Gastrocnemius medialis (tissue), 4 donors: Measurements from ENCODE around the gene CBFA2T2. TPM values are rescaled to one million over a fixed set of nuclear protein-coding genes. Genes with fewer than 3 reads are reported as not detected.

Experiments used
- ATAC-seq, 2 donors: fragments of 150-250 bp; one replicate each; pipeline ENCODE4 v1.9.1; 2016
- DNase-seq, 2 donors: peaks; one replicate each; pipeline ENCODE4 v3.0.0-alpha.2; 2019
- H3K27ac ChIP-seq, 4 donors: fragments of 200-600 bp; sonication (generic); 1 replicate in 1 of 4; 2 replicates in 3 of 4; pipeline ENCODE4 v1.5.1; 2016 to 2018; ENCODE audit warnings: mild to moderate bottlenecking in 2 of 4, moderate library complexity in 1 of 4
- H3K27me3 ChIP-seq, 3 donors: fragments of 200-600 bp; sonication (generic) in 2 of 3; 1 replicate in 1 of 3; 2 replicates in 2 of 3; pipeline versions ENCODE4 v1.5.1 to v1.6.0; 2016 to 2019; ENCODE audit warnings: mild to moderate bottlenecking in 1 of 3, moderate library complexity in 1 of 3
- H3K36me3 ChIP-seq, 2 donors: fragments of 200-600 bp; sonication (generic) in 1 of 2; one replicate each; pipeline ENCODE4 v1.5.1; 2017 to 2018
- H3K4me1 ChIP-seq, 2 donors: fragments of 200-600 bp; sonication (generic) in 1 of 2; one replicate each; pipeline ENCODE4 v1.5.1; 2016 to 2017; ENCODE audit warnings: mild to moderate bottlenecking in 2 of 2
- H3K4me3 ChIP-seq, 4 donors: fragments of 200-600 bp; sonication (generic) in 3 of 4; 1 replicate in 1 of 4; 2 replicates in 3 of 4; pipeline ENCODE4 v1.5.1; 2016 to 2019; ENCODE audit warnings: mild to moderate bottlenecking in 2 of 4
- H3K9me3 ChIP-seq, 3 donors: fragments of 200-600 bp; sonication (generic) in 2 of 3; 1 replicate in 1 of 3; 2 replicates in 2 of 3; pipeline ENCODE4 v1.5.1; 2016 to 2019
- CTCF ChIP-seq, 5 experiments: fragments of 450-650 bp in 3 of 5; fragments of 200-600 bp in 2 of 5; sonication (generic) in 2 of 5; IDR thresholded peaks in 4 of 5; conservative IDR thresholded peaks in 1 of 5; 1 replicate in 4 of 5; 2 replicates in 1 of 5; pipeline ENCODE4 v1.5.1; 2016 to 2019; ENCODE audit warnings: antibody characterized with exemption in 5 of 5, mild to moderate bottlenecking in 3 of 5, moderate library complexity in 3 of 5
- POLR2A ChIP-seq, 2 donors: fragments of 450-650 bp; IDR thresholded peaks; one replicate each; pipeline ENCODE4 v1.6.1; 2017; ENCODE audit warnings: antibody characterized with exemption in 2 of 2, mild to moderate bottlenecking in 2 of 2, moderate library complexity in 2 of 2
- in situ Hi-C, 4 donors: fragments of 200-750 bp; cut with MboI; loops; one replicate each; pipeline versions ENCODE4 v1.15.0 to v1.8.0; 2017; ENCODE audit warnings: low sequenced_read_pairs in 4 of 4
- intact Hi-C: fragments of 100-400 bp; cut with DNase I; formaldehyde crosslinking; loops from one replicate; pipeline ENCODE4 v1.15.1; 2023; ENCODE audit warnings: low total_unique reads
- total RNA-seq, 4 donors: library from RNA; depleted of rRNA; stranded (reverse); fragments of >200 nt; gene quantifications; one replicate each; pipeline versions ENCODE4 v1.1.0 to v1.2.3, GENCODE V29; 2016

The CBFA2T2 gene
- total RNA-seq, 4 donors from 2014 or later = 6.9 to 8.9 (median 7.9) TPM

- Histone ChIP-seq H3K9me3 (no peaks in the 10 kb centered on the region), H3K36me3 (peaks cover 0 to 15% of the 10 kb centered on the region in 2 donors), H3K4me3 (no peak overlapping the region), H3K27me3 (no peaks in the 10 kb centered on the region), H3K27ac (peak overlapping the region in 3 of 4 donors; percentile 76 to 83 (median 78)), H3K4me1 (peaks cover 19 to 26% of the 10 kb centered on the region in 2 donors)
- ATAC-seq (no peak), DNase-seq (no peak)
- in situ Hi-C loops = loop anchor here in 2 of 4 donors (5.0 to 10.0 kb wide), 2 partner anchors 204 to 211 kb away; no protein-coding TSS in a partner anchor
- TF ChIP-seq POLR2A (IDR thresholded peaks at IDR 0.05) (no peak), CTCF (IDR thresholded peaks at IDR 0.05 in 4 of 5, conservative IDR thresholded peaks at IDR 0.05 in 1 of 5) (no peak)
- intact Hi-C loops = loop anchor here (2.0 to 10.0 kb wide), 4 partner anchors 184 to 326 kb away; partner anchors contain the start of genes CDK5RAP1 and RALY
Measured at GRCh38 chr20:33668466-33669155, 178.7 kb downstream of the CBFA2T2 start.

GRCh38 chr20:33669224-33669623 lies 179.3 kb downstream of the CBFA2T2 start:
- DNase-seq (no peak), ATAC-seq (no peak)
- H3K4me1 ChIP-seq = peaks cover 19 to 23% of the 10 kb centered on the region in 2 donors
- no peaks in the 10 kb centered on the region for H3K27me3 ChIP-seq
- H3K27ac ChIP-seq = peak overlapping the region in 1 of 4 donors; percentile 41
- H3K9me3 ChIP-seq = no peaks in the 10 kb centered on the region
- in situ Hi-C loops = loop anchor here in 2 of 4 donors (5.0 to 10.0 kb wide), 2 partner anchors 204 to 212 kb away; no protein-coding TSS in a partner anchor
- H3K4me3 ChIP-seq = no peak overlapping the region
- peaks cover 0 to 15% of the 10 kb centered on the region in 2 donors for H3K36me3 ChIP-seq
- TF ChIP-seq POLR2A (IDR thresholded peaks at IDR 0.05) (no peak), CTCF (IDR thresholded peaks at IDR 0.05 in 4 of 5, conservative IDR thresholded peaks at IDR 0.05 in 1 of 5) (no peak)
- intact Hi-C loops = loop anchor here (2.0 to 10.0 kb wide), 4 partner anchors 184 to 326 kb away; partner anchors contain the start of genes CDK5RAP1 and RALY

- H3K4me3 ChIP-seq = no peak overlapping the region
- intact Hi-C loops (loop anchor here (2.0 to 10.0 kb wide), 6 partner anchors 62 to 325 kb away; partner anchors contain the start of genes CDK5RAP1, CHMP4B, RALY and ZNF341), in situ Hi-C loops (loop anchor here in 2 of 4 donors (5.0 to 10.0 kb wide), 2 partner anchors 205 to 213 kb away; no protein-coding TSS in a partner anchor)
- peaks cover 24% of the 10 kb centered on the region in 2 donors for H3K4me1 ChIP-seq
- peak overlapping the region in 1 of 4 donors; percentile 41 for H3K27ac ChIP-seq
- ATAC-seq (no peak), DNase-seq (no peak)
- H3K27me3 ChIP-seq = no peaks in the 10 kb centered on the region
- TF ChIP-seq CTCF (IDR thresholded peaks at IDR 0.05 in 4 of 5, conservative IDR thresholded peaks at IDR 0.05 in 1 of 5) = no peak
- no peak for TF ChIP-seq POLR2A (IDR thresholded peaks at IDR 0.05)
- peaks cover 0 to 15% of the 10 kb centered on the region in 2 donors for H3K36me3 ChIP-seq
- no peaks in the 10 kb centered on the region for H3K9me3 ChIP-seq
Measured at GRCh38 chr20:33669873-33670640, 180.2 kb downstream of the CBFA2T2 start.

- TF ChIP-seq POLR2A (IDR thresholded peaks at IDR 0.05) (no peak), CTCF (IDR thresholded peaks at IDR 0.05 in 4 of 5, conservative IDR thresholded peaks at IDR 0.05 in 1 of 5) (no peak)
- peaks cover 24 to 27% of the 10 kb centered on the region in 2 donors for H3K4me1 ChIP-seq
- peak overlapping the region in 1 of 4 donors; percentile 96 for H3K27ac ChIP-seq
- no peaks in the 10 kb centered on the region for H3K9me3 ChIP-seq
- H3K4me3 ChIP-seq = no peak overlapping the region
- intact Hi-C loops (loop anchor here (5.0 kb wide), 2 partner anchors 61 to 141 kb away; partner anchors contain the start of genes CHMP4B and ZNF341), in situ Hi-C loops (no loop called here)
- H3K36me3 ChIP-seq = peaks cover 0 to 15% of the 10 kb centered on the region in 2 donors
- ATAC-seq = no peak
- DNase-seq = no peak
- H3K27me3 ChIP-seq = no peaks in the 10 kb centered on the region
Measured at GRCh38 chr20:33670715-33671499, 181.0 kb downstream of the CBFA2T2 start.
